ENCODE data around the gene FRAS1.

DNA sequence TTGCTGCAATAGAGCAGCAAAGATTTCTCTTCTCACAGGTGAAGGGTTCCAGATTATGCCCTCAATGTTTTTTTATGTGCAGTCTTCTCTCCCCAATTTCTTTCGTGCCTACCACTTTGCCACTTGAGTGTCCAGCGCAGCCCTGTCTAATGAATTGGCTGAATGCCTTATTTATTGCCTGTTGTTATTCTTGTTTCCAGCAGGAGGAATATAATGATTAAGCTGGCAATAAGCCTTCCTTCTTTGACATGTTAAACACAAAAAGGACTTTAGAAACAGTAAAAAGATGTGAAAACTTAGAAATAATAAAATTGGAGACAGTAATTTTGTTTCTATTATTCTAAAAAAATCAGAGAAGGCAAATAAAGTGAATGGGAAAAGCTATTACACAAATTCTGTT is 34.6 kb upstream of the FRAS1 start:
- TF ChIP-seq, protein P1, sequence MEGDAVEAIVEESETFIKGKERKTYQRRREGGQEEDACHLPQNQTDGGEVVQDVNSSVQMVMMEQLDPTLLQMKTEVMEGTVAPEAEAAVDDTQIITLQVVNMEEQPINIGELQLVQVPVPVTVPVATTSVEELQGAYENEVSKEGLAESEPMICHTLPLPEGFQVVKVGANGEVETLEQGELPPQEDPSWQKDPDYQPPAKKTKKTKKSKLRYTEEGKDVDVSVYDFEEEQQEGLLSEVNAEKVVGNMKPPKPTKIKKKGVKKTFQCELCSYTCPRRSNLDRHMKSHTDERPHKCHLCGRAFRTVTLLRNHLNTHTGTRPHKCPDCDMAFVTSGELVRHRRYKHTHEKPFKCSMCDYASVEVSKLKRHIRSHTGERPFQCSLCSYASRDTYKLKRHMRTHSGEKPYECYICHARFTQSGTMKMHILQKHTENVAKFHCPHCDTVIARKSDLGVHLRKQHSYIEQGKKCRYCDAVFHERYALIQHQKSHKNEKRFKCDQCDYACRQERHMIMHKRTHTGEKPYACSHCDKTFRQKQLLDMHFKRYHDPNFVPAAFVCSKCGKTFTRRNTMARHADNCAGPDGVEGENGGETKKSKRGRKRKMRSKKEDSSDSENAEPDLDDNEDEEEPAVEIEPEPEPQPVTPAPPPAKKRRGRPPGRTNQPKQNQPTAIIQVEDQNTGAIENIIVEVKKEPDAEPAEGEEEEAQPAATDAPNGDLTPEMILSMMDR (IDR thresholded peaks at IDR 0.05; ENCODE audit: extremely low read depth in 1 of 2, insufficient read depth in 1 of 2, low read depth in 1 of 2, low read length in 2 of 2) = no peak
- TF ChIP-seq POLR2AphosphoS5 (IDR thresholded peaks at IDR 0.05; ENCODE audit: insufficient read depth, low read depth, low read length) (no peak), POLR2A (IDR thresholded peaks at IDR 0.05; ENCODE audit: low read depth, low read length) (no peak), EZH2 (IDR thresholded peaks at IDR 0.05; ENCODE audit: borderline replicate concordance, low read depth, low read length, severe bottlenecking) (no peak), FOS (IDR thresholded peaks at IDR 0.05; ENCODE audit: borderline replicate concordance, insufficient read depth, low read length) (no peak), JUN (IDR thresholded peaks at IDR 0.05; ENCODE audit: borderline replicate concordance, insufficient read depth, insufficient read length, low read depth) (no peak), MYC (IDR thresholded peaks at IDR 0.05; ENCODE audit: low read depth, low read length) (no peak)
- TF ChIP-seq, protein P2, sequence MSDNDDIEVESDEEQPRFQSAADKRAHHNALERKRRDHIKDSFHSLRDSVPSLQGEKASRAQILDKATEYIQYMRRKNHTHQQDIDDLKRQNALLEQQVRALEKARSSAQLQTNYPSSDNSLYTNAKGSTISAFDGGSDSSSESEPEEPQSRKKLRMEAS (IDR thresholded peaks at IDR 0.05; ENCODE audit: insufficient read depth, insufficient read length) = no peak

Measured in endothelial cell of umbilical vein (primary cell).